Measurements from ENCODE around the gene SNAP23.

Gene SNAP23

DNA sequence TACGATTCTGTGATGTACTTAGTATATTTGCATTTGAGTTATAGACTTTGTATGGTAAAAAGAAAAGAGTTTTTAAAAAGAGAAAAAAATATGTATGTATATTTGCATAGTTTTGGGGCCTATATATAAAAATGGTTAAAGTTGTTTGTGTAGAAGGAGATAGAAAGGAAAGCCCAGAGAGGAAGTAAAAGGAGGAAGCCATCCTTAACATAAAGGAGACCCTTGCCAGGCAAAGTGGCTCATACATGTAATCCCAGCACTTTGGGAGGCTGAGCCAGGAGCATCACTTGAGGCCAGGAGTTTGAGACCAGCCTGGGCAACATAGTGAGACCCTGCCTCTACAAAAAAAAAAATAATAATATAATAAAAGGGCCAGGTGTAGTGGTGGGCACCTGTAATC lies 8.4 kb downstream of the SNAP23 start:
- TF ChIP-seq RARB (CRISPR knock-in tag; IDR thresholded peaks at IDR 0.05) (no peak), TCF4 (CRISPR knock-in tag; IDR thresholded peaks at IDR 0.05; ENCODE audit: borderline replicate concordance) (no peak), ZFP30 (CRISPR knock-in tag; IDR thresholded peaks at IDR 0.05) (no peak), ZNF8 (CRISPR knock-in tag; IDR thresholded peaks at IDR 0.05) (no peak), BACH2 (CRISPR knock-in tag; IDR thresholded peaks at IDR 0.05; ENCODE audit: borderline replicate concordance) (no peak), ZNF70 (CRISPR knock-in tag; IDR thresholded peaks at IDR 0.05) (no peak), CSDC2 (CRISPR knock-in tag; IDR thresholded peaks at IDR 0.05) (no peak), PPARA (CRISPR knock-in tag; IDR thresholded peaks at IDR 0.05; ENCODE audit: borderline replicate concordance) (no peak), ZNF565 (CRISPR knock-in tag; conservative IDR thresholded peaks at IDR 0.05; ENCODE audit: low read depth) (no peak), SNAI2 (CRISPR knock-in tag; IDR thresholded peaks at IDR 0.05) (no peak), ARNTL (CRISPR knock-in tag; IDR thresholded peaks at IDR 0.05; ENCODE audit: borderline replicate concordance, low read depth) (no peak), GLIS3 (CRISPR knock-in tag; IDR thresholded peaks at IDR 0.05) (no peak)
- TF ChIP-seq, protein P1, sequence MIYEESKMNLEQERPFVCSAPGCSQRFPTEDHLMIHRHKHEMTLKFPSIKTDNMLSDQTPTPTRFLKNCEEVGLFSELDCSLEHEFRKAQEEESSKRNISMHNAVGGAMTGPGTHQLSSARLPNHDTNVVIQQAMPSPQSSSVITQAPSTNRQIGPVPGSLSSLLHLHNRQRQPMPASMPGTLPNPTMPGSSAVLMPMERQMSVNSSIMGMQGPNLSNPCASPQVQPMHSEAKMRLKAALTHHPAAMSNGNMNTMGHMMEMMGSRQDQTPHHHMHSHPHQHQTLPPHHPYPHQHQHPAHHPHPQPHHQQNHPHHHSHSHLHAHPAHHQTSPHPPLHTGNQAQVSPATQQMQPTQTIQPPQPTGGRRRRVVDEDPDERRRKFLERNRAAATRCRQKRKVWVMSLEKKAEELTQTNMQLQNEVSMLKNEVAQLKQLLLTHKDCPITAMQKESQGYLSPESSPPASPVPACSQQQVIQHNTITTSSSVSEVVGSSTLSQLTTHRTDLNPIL (CRISPR knock-in tag; IDR thresholded peaks at IDR 0.05; ENCODE audit: low read depth), result no peak
- TF ChIP-seq, protein P2, sequence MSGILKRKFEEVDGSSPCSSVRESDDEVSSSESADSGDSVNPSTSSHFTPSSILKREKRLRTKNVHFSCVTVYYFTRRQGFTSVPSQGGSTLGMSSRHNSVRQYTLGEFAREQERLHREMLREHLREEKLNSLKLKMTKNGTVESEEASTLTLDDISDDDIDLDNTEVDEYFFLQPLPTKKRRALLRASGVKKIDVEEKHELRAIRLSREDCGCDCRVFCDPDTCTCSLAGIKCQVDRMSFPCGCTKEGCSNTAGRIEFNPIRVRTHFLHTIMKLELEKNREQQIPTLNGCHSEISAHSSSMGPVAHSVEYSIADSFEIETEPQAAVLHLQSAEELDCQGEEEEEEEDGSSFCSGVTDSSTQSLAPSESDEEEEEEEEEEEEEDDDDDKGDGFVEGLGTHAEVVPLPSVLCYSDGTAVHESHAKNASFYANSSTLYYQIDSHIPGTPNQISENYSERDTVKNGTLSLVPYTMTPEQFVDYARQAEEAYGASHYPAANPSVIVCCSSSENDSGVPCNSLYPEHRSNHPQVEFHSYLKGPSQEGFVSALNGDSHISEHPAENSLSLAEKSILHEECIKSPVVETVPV (CRISPR knock-in tag; IDR thresholded peaks at IDR 0.05), result no peak
- TF ChIP-seq, protein P3, sequence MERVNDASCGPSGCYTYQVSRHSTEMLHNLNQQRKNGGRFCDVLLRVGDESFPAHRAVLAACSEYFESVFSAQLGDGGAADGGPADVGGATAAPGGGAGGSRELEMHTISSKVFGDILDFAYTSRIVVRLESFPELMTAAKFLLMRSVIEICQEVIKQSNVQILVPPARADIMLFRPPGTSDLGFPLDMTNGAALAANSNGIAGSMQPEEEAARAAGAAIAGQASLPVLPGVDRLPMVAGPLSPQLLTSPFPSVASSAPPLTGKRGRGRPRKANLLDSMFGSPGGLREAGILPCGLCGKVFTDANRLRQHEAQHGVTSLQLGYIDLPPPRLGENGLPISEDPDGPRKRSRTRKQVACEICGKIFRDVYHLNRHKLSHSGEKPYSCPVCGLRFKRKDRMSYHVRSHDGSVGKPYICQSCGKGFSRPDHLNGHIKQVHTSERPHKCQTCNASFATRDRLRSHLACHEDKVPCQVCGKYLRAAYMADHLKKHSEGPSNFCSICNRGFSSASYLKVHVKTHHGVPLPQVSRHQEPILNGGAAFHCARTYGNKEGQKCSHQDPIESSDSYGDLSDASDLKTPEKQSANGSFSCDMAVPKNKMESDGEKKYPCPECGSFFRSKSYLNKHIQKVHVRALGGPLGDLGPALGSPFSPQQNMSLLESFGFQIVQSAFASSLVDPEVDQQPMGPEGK (CRISPR knock-in tag; IDR thresholded peaks at IDR 0.05; ENCODE audit: borderline replicate concordance), result no peak
- TF ChIP-seq, protein P4, sequence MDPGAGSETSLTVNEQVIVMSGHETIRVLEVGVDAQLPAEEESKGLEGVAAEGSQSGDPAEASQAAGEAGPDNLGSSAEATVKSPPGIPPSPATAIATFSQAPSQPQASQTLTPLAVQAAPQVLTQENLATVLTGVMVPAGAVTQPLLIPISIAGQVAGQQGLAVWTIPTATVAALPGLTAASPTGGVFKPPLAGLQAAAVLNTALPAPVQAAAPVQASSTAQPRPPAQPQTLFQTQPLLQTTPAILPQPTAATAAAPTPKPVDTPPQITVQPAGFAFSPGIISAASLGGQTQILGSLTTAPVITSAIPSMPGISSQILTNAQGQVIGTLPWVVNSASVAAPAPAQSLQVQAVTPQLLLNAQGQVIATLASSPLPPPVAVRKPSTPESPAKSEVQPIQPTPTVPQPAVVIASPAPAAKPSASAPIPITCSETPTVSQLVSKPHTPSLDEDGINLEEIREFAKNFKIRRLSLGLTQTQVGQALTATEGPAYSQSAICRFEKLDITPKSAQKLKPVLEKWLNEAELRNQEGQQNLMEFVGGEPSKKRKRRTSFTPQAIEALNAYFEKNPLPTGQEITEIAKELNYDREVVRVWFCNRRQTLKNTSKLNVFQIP (CRISPR knock-in tag; IDR thresholded peaks at IDR 0.05; ENCODE audit: borderline replicate concordance, low read depth), result no peak
- no peak for ATAC-seq

DNA sequence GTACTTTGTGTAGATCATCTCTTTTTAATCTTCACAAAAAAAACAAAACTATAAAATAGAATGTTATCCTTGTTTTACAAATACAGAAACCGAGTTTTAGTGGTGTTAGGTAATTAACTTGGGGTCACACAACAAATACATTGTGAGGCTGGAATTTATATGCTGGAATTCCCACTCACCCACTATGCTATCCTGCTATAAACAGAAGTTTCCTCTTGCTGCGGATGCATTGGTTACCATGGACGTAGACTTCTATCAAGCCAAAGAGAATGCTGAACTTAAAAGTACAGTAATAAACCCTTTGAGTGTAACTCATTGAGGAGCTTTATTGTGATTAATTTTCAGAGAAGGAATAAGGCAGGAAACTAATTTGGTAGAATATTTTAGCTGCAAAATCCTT lies 9.2 kb downstream of the SNAP23 start:
- ATAC-seq, result no peak
- no peak for TF ChIP-seq PPARA (CRISPR knock-in tag; IDR thresholded peaks at IDR 0.05; ENCODE audit: borderline replicate concordance)
- TF ChIP-seq TOX (CRISPR knock-in tag; IDR thresholded peaks at IDR 0.05; ENCODE audit: borderline replicate concordance), result no peak
- TF ChIP-seq, protein P2 (CRISPR knock-in tag; IDR thresholded peaks at IDR 0.05), result no peak
- no peak for TF ChIP-seq ARNTL (CRISPR knock-in tag; IDR thresholded peaks at IDR 0.05; ENCODE audit: borderline replicate concordance, low read depth)
- TF ChIP-seq, protein P4 (CRISPR knock-in tag; IDR thresholded peaks at IDR 0.05; ENCODE audit: borderline replicate concordance, low read depth), result no peak
- TF ChIP-seq GLIS3 (CRISPR knock-in tag; IDR thresholded peaks at IDR 0.05), result no peak
- TF ChIP-seq ZC3H10 (CRISPR knock-in tag; IDR thresholded peaks at IDR 0.05), result no peak
- no peak for TF ChIP-seq ZNF8 (CRISPR knock-in tag; IDR thresholded peaks at IDR 0.05)
- no peak for TF ChIP-seq RARB (CRISPR knock-in tag; IDR thresholded peaks at IDR 0.05)
- no peak for TF ChIP-seq CSDC2 (CRISPR knock-in tag; IDR thresholded peaks at IDR 0.05)
- TF ChIP-seq, protein P3 (CRISPR knock-in tag; IDR thresholded peaks at IDR 0.05; ENCODE audit: borderline replicate concordance), result no peak
- TF ChIP-seq ESRRG (CRISPR knock-in tag; IDR thresholded peaks at IDR 0.05), result no peak
- no peak for TF ChIP-seq ZFP30 (CRISPR knock-in tag; IDR thresholded peaks at IDR 0.05)
- TF ChIP-seq SNAI2 (CRISPR knock-in tag; IDR thresholded peaks at IDR 0.05), result no peak
- no peak for TF ChIP-seq ZFP3 (CRISPR knock-in tag; IDR thresholded peaks at IDR 0.05)
- TF ChIP-seq, protein P1 (CRISPR knock-in tag; IDR thresholded peaks at IDR 0.05; ENCODE audit: low read depth), result no peak
- no peak for TF ChIP-seq OSR1 (CRISPR knock-in tag; IDR thresholded peaks at IDR 0.05)
- no peak for TF ChIP-seq BACH2 (CRISPR knock-in tag; IDR thresholded peaks at IDR 0.05; ENCODE audit: borderline replicate concordance)
- no peak for TF ChIP-seq TCF4 (CRISPR knock-in tag; IDR thresholded peaks at IDR 0.05; ENCODE audit: borderline replicate concordance)
- TF ChIP-seq ZNF565 (CRISPR knock-in tag; conservative IDR thresholded peaks at IDR 0.05; ENCODE audit: low read depth), result no peak

Measured in SK-N-SH treated with all-trans-retinoic acid at 6 μM for 48 hours (cell line).